Endothelial cell of hepatic sinusoid (primary cell): Measurements from ENCODE around the gene NTN1.
"Not testable (repeated sequence)": the region's sequence is repeated elsewhere in the genome, so short reads cannot be mapped to it uniquely, and the experiment has no call there.

ENCODE experiments used
- in situ Hi-C: cut with HindIII; loops from 2 replicates; pipeline ENCODE4 v1.10.0; 2017; ENCODE audit warnings: low sequenced_read_pairs

Gene NTN1

GRCh38 chr17:9151091-9151490 lies 129.8 kb downstream of the NTN1 start:
- in situ Hi-C loops, result no loop called here

GRCh38 chr17:9151740-9152139 lies 130.4 kb downstream of the NTN1 start:
- in situ Hi-C loops, result not testable (repeated sequence)

DNA sequence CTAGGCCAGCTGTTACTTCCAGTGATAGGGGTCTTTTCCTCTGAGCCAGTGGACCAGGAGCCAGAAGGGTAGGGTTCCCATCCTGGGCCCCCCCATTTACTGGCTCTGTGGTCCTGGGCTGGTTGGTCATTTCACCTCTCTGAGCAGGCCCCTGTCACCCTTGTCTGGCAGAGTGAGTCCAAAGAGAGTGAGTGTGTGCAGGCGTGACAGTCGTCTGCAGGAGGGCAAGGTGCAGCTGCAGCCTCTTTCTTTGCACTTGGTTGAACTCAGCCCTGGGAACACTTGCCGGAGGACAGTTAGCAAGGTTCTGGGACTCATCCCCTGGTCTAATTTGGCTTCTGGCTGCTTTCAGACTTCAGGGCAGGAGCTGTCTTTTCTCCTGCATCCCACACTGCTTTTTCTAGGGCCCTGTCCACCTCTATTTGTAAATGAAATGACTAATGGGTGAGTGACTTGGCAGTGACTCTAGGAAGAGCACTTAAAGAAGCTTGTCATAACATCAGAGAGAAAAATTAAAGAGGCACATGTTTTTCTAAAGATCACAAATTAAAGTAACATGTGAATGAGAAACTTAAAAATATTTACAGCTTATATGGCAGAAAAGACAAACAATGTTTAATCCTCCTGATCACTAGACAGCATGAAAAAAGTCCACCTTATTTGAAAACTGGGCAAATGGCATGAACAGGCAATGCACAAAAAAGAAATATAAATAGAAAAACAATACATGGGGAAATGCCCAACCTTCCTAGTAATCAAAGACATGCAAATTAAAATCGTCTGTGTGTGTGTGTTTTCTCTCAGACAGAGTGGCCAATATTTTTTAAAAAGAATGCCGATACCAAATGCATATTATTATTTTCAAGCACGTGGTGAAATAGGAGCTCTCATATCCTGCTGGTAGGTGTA lies 137.5 kb downstream of the NTN1 start:
- in situ Hi-C loops, result loop anchor here (5.0 kb wide), 1 partner anchor 39 kb away; no protein-coding TSS in a partner anchor

GRCh38 chr17:9162275-9162985 lies 141.1 kb downstream of the NTN1 start:
- in situ Hi-C loops, result no loop called here

DNA sequence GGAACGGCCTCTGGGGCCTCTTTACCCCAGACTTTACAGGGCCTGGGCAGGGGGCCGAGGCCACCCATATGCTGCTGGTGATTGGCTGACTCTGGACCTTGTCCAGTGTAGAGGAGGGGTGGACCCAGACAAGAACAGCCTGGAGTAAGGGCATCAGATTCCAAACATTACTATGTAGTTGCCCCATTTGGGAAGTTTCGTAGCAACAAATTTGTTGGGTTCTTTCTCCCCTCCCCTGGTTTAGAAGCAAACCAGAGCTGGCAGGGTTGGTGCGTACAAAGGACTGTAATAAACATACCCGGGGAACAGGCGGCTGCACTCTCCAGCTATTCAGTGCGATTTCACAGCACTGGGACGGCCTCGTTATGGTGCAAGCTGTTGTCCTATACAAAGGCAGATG lies 145.5 kb downstream of the NTN1 start:
- in situ Hi-C loops, result no loop called here

GRCh38 chr17:9167379-9167778 lies 146.1 kb downstream of the NTN1 start:
- in situ Hi-C loops, result no loop called here

DNA sequence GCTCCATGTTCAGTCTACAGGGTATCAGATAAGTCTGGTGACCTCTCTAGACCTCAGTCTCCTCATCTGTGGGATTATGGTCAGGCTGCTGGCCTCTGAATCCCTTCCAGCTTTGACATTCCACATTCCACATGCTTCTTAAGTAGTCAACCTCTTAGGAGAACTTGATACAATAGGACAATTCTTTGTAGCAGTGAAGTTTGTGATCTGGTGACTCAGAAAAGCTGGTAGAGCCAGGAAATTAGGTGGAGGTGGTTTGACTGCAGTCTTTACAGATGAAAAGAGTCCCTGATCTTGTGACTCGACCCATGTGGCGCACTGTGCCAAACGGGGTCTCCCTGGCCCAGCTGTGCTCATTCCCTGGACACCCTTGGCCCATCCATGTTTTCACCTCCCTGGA lies 147.8 kb downstream of the NTN1 start:
- in situ Hi-C loops, result no loop called here

- in situ Hi-C loops, result no loop called here
Observed at GRCh38 chr17:9170336-9170735, 149.0 kb downstream of the NTN1 start.

GRCh38 chr17:9170853-9171252 lies 149.5 kb downstream of the NTN1 start:
- in situ Hi-C loops, result no loop called here

- in situ Hi-C loops, result no loop called here
Observed at GRCh38 chr17:9173386-9173983, 152.2 kb downstream of the NTN1 start.

DNA sequence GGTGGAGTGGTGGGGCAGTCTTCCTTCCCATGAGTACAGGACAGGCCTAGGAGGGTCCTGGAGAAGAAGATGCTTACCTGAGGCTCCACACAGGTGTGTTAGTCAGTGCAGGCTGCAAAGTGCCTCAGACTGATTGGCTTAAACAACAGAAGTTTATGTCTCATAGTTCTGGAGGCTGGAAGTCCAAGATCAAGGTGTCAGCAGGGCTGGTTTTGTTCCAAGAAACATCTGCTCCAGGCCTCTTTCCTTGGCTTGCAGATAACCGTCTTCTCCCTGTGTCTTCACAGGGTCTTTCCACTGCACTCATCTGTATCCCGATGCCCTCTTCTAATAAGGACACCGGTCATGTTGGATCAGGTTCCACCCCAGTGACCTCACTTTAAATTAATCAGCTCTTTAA lies 153.0 kb downstream of the NTN1 start:
- in situ Hi-C loops, result no loop called here

DNA sequence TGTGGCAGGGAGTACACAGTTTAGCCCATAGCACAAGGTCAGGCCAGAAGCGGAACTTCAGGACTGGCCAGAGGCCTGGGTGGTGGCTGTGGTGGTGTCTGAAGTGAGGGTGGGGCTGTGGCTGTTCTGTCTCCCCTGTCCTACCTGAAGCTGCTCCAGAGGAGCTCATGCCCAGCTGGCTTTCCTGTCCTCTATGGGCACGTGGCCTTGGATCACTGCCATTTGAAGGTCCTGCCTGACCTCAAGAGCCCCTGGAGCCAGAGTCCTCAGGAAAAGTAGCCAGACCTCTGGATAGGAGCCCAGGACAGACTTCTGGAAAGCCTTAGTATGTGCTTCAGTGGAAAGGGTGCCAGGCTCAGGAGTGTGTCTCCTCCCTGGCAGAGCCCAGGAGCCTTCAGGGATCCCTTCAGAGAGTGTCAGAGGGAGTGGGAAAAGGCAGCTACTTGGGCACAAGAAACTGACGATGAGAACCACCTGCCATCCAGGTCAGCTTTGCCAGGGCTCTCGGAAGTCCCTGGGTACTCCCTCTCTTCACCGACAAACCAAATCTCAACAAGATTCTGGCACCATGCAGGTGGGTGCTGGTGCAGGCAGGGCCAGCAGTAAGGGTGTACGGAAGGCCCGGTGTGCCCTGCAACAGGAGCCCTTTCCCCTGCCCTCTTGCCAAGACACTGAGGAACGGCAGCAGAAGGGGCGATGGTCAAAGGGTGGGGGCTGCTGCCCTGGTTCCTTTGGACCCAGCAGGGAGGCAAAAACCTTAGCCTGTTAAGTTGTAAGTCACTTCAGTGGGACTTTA lies 153.7 kb downstream of the NTN1 start:
- in situ Hi-C loops, result no loop called here

DNA sequence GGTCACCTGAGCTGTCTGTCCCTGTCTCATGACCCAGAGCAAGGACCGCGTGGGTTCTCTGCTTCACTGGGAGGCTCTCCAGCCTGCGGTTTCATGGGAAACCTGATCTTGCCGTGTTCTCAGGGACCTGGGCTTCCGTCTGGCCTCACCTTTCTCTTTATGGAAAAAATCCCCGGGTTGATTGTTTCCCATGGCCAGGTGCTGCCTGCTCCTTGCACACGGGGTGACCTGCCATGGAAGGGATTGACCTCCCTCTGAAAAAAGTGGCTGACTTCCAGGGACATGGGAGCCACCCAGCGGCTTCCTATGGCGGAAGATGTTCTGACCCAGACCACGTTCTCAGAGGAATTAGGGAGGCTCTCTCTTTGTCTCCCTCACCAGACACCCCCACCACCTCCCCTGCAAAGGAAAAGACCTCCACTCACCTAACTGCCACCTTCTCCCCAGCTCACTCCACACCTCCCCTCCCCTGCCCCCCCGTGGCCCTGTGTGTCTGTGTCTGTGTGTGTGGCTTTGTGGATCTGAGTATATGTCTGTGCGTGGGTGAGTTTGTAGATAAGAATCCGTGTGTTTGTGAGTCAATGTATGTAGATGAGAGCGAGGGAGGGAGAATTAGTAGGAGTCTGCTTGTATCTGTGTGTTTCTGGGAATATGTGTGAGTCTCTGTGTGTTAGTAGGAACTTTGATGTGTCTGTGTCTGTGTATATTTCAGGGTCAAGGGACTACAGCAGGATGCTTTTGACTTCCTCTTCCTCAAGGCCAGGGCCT lies 154.6 kb downstream of the NTN1 start:
- in situ Hi-C loops, result no loop called here

DNA sequence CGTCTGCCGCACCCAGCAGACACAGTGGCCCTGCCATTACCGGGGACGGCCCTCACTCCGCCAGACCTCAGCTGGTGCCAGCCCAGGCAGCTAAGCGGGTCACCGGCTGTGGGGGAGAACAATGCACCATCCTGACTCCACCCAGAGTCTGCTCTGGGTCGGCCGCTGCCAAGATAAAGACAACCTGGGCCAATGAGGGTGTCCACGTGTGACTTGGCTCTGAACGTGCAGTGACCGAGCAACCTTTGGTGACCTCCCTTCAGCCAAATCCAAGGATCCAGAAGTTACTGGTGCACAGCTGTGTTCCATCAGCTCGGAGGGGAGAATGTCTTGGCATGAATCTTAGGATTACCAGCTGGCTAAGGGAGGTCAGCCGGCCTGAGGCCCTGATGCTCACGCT lies 155.9 kb downstream of the NTN1 start:
- in situ Hi-C loops, result no loop called here

DNA sequence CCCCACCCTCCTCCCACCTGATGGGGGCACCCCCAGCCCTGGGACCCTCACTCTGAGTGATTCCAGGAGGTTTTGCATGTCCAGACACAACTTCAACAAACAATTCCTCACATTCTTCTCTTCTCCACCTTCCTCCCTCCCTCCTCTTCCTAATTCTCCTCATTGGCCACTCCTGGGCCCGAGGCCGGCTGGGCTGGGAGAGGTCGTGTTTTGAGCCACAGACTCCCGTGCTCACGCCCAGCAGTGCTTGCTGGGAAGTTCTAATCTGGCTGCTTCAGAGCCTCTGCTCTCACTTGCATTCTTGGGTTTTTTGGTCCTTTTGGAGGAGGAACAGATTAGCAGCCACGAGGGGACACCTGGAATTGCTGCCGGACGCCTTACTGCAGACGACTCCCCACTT lies 157.0 kb downstream of the NTN1 start:
- in situ Hi-C loops, result no loop called here

- in situ Hi-C loops, result no loop called here
Observed at GRCh38 chr17:9179602-9180001, 158.3 kb downstream of the NTN1 start.

DNA sequence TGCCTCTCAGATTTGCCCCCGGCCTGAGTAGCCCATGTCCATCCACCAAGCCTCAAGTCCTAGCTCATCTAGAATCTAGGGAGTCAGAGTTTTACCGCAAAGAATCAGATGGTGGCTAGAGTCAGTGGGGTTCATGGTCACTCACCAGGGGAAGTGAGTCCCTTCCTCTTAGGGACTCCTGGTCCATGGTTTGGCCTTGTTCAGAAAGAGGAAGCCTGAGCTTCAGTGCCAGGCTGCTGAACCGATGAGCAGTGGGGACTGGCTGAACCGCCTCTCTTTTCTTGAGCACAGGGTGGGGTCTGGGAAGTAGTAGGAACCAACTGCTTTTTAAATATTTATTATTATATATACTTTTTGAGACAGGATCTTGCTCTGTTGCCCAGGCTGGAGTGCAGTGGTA lies 160.3 kb downstream of the NTN1 start:
- in situ Hi-C loops, result no loop called here

DNA sequence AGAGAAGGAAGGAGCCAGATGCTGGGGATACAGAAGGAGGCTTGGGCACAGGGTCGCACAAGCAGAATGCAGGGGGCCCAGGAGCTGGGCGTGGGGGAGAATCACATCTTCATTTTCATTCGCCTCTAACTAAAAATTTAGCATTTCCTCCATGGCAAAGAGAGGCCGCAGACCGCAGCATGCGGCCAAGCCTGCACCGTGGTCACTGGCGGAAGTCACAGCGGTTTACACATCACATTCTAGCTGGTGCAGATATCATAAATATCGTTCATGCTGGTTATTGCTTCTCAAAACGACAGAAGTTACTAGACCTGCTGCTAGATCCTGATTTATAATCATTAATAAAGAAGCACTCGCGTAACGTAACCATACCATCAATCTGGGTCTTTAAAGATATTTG lies 162.0 kb downstream of the NTN1 start:
- in situ Hi-C loops, result no loop called here

GRCh38 chr17:9185142-9185541 lies 163.8 kb downstream of the NTN1 start:
- in situ Hi-C loops, result no loop called here

DNA sequence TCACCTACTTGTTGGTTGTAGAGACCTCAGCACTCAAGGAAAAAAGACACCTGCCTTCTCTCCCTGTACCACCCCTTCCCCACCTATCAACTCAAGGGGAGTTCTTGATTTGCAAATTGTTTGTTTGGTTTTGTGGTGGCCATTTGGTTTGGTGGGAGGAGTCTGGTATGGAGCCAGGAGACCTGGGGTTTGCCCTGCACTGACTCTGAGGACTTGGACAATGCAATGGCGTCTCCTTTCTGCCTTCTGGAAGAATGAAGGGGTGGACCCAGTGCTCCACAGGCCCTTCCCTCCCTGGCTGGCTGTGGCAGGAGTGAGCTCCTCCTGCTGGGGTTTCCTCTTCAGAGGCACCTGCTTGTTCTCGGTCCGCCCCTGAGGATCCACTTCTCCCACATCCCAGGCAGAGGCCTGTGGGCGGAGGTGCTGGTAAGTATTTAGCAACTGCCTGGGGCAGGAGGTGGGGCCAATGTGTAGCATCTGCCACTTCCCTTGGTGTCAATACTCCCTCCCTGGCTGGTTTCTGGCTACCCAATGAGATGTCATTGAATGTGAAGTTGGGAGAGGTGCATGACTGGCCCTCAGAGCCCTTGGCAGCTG lies 164.5 kb downstream of the NTN1 start:
- in situ Hi-C loops, result no loop called here
